K562 (cell line): ENCODE results near the gene TELO2. TPM values are rescaled to one million over a fixed set of nuclear protein-coding genes. Genes with fewer than 3 reads are reported as not detected.

Experiments
- HMGN3 ChIP-seq: IDR thresholded peaks from 2 replicates; pipeline ENCODE4 v1.6.1; 2011; ENCODE audit warnings: borderline replicate concordance, low read depth, mild to moderate bottlenecking, mixed read lengths, low read length; ENCODE audit not compliant: insufficient read length; ENCODE audit errors: extremely low read depth
- NEUROD1 ChIP-seq: fragments of 150-350 bp; IDR thresholded peaks from 2 replicates; pipeline ENCODE4 v1.6.1; 2014; ENCODE audit warnings: borderline replicate concordance, low read length, low read depth; ENCODE audit not compliant: partially characterized antibody
- NFE2L1 ChIP-seq: fragments of 450-650 bp; IDR thresholded peaks from 2 replicates; pipeline ENCODE4 v1.6.1; 2016; ENCODE audit warnings: missing genetic modification characterization, low read depth, mild to moderate bottlenecking, missing compliant biosample characterization, moderate library complexity, borderline replicate concordance
- PTBP1 ChIP-seq: fragments of 200-400 bp; formaldehyde crosslinking; IDR thresholded peaks from 2 replicates; pipeline ENCODE4 v1.6.1; 2017; ENCODE audit warnings: low read depth, low read length
- SNAPC5 ChIP-seq: fragments of 250-450 bp; sonication (Bioruptor Pico); IDR thresholded peaks from 2 replicates; pipeline ENCODE4 v1.8.0; 2021; ENCODE audit warnings: moderate library complexity, mild to moderate bottlenecking, inconsistent platforms
- TAF1 ChIP-seq: IDR thresholded peaks from 2 replicates; pipeline ENCODE4 v1.6.1; 2011; ENCODE audit warnings: mild to moderate bottlenecking, low read length, moderate library complexity; ENCODE audit not compliant: insufficient read depth, control insufficient read depth, severe bottlenecking; ENCODE audit errors: extremely low read depth
- TBP ChIP-seq: optimal IDR thresholded peaks from 2 replicates; pipeline ENCODE3; 2011; ENCODE audit warnings: low read depth, low read length, improper control_type of control experiment
- TFAP4 ChIP-seq: sonication (generic); formaldehyde crosslinking; IDR thresholded peaks from 2 replicates; pipeline ENCODE4 v1.8.0; 2022; ENCODE audit warnings: missing genetic modification reagents, mild to moderate bottlenecking, moderate library complexity, borderline replicate concordance
- ZBTB17 ChIP-seq: fragments of 450-650 bp; formaldehyde crosslinking; IDR thresholded peaks from 2 replicates; pipeline ENCODE4 v1.4.0; 2020; ENCODE audit warnings: mild to moderate bottlenecking
- ZFP1 ChIP-seq: fragments of 450-650 bp; formaldehyde crosslinking; IDR thresholded peaks from 2 replicates; pipeline ENCODE4 v1.4.0; 2020; ENCODE audit warnings: mild to moderate bottlenecking, mixed read lengths
- ZZZ3 ChIP-seq: fragments of 450-650 bp; IDR thresholded peaks from 2 replicates; pipeline ENCODE4 v1.6.1; 2016; ENCODE audit warnings: antibody characterized with exemption, mild to moderate bottlenecking, moderate library complexity
- polyA plus RNA-seq, 8 experiments: library from polyadenylated mRNA; depleted of rRNA in 4 of 8; stranded (reverse) in 5 of 8; unstranded in 3 of 8; fragments of >200 nt; fragmentation: Nextera tagmentation in 2 of 8; fragmentation: Illumina TruSeq in 1 of 8; extraction: Ambion mirVana in 2 of 8; extraction: Trizol in 1 of 8; gene quantifications; 2 replicates each; pipeline versions ENCODE4 v1.2.1 to v1.2.3, GENCODE V29; 2011 to 2014; ENCODE audit warnings: inconsistent platforms in 1 of 8, missing spikeins in 1 of 8
- total RNA-seq, 7 experiments: library from RNA; depleted of rRNA in 6 of 7; stranded (reverse); fragments of >200 nt in 6 of 7; fragmentation: Illumina TruSeq in 2 of 7; extraction: Trizol in 2 of 7; gene quantifications; 2 replicates each; pipeline versions ENCODE4 v1.2.1 to v1.2.3, GENCODE V29; 2011 to 2021; ENCODE audit warnings: low replicate concordance in 1 of 7
- TF ChIP-seq, protein P1 (sequence below), 2 experiments: fragments of 450-650 bp; formaldehyde crosslinking in 1 of 2; IDR thresholded peaks; 2 replicates each; pipeline versions ENCODE4 v1.4.0 to v1.6.1; 2014 to 2020; ENCODE audit warnings: mild to moderate bottlenecking in 2 of 2, borderline replicate concordance in 1 of 2, low read depth in 1 of 2
- TF ChIP-seq, protein P2 (sequence below): fragments of 150-350 bp; conservative IDR thresholded peaks from 2 replicates; pipeline ENCODE4 v1.6.1; 2014; ENCODE audit warnings: low read length

Gene TELO2
- total and polyA plus RNA-seq, 9 of the 15 experiments (the other 6 are each of a cell fraction or from before 2014, with no cell fraction given), result 0.51 to 91.8 (median 14.5) TPM

DNA sequence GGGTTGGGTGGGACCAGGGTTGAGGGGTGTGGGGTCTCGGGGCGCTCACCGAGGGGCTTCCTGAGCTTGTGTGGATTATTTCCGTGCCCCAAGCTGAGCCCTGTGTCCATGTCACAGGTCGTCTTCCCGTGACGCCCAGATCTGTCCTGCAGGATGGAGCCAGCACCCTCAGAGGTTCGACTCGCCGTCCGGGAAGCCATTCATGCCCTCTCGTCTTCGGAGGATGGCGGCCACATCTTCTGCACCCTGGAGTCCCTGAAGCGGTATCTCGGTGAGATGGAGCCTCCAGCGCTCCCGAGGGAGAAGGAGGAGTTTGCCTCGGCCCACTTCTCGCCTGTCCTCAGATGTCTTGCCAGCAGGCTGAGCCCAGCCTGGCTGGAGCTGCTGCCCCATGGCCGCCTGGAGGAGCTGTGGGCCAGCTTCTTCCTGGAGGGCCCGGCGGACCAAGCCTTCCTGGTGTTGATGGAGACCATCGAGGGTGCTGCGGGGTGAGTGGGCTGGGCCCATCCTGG lies 1.0 kb downstream of the TELO2 start (continued):
- TF ChIP-seq SNAPC5 (no peak), TBP (no peak), ZZZ3 (no peak), TAF1 (peak; percentile 19), ZBTB17 (CRISPR knock-in tag) (no peak), ZFP1 (CRISPR knock-in tag) (no peak), TFAP4 (CRISPR knock-in tag) (peak; percentile 10; the same call in 1 of the 2 replicates), PTBP1 (no peak), NEUROD1 (no peak), NFE2L1 (tag) (no peak), HMGN3 (no peak)
- TF ChIP-seq, protein P1, sequence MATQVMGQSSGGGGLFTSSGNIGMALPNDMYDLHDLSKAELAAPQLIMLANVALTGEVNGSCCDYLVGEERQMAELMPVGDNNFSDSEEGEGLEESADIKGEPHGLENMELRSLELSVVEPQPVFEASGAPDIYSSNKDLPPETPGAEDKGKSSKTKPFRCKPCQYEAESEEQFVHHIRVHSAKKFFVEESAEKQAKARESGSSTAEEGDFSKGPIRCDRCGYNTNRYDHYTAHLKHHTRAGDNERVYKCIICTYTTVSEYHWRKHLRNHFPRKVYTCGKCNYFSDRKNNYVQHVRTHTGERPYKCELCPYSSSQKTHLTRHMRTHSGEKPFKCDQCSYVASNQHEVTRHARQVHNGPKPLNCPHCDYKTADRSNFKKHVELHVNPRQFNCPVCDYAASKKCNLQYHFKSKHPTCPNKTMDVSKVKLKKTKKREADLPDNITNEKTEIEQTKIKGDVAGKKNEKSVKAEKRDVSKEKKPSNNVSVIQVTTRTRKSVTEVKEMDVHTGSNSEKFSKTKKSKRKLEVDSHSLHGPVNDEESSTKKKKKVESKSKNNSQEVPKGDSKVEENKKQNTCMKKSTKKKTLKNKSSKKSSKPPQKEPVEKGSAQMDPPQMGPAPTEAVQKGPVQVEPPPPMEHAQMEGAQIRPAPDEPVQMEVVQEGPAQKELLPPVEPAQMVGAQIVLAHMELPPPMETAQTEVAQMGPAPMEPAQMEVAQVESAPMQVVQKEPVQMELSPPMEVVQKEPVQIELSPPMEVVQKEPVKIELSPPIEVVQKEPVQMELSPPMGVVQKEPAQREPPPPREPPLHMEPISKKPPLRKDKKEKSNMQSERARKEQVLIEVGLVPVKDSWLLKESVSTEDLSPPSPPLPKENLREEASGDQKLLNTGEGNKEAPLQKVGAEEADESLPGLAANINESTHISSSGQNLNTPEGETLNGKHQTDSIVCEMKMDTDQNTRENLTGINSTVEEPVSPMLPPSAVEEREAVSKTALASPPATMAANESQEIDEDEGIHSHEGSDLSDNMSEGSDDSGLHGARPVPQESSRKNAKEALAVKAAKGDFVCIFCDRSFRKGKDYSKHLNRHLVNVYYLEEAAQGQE (IDR thresholded peaks at IDR 0.05; ENCODE audit: borderline replicate concordance), result 0 out of 2 replicates have a peak, but pooled peaks have one; percentile 17
- TF ChIP-seq, protein P1 (CRISPR knock-in tag; IDR thresholded peaks at IDR 0.05; ENCODE audit: low read depth), result no peak
- TF ChIP-seq, protein P2, sequence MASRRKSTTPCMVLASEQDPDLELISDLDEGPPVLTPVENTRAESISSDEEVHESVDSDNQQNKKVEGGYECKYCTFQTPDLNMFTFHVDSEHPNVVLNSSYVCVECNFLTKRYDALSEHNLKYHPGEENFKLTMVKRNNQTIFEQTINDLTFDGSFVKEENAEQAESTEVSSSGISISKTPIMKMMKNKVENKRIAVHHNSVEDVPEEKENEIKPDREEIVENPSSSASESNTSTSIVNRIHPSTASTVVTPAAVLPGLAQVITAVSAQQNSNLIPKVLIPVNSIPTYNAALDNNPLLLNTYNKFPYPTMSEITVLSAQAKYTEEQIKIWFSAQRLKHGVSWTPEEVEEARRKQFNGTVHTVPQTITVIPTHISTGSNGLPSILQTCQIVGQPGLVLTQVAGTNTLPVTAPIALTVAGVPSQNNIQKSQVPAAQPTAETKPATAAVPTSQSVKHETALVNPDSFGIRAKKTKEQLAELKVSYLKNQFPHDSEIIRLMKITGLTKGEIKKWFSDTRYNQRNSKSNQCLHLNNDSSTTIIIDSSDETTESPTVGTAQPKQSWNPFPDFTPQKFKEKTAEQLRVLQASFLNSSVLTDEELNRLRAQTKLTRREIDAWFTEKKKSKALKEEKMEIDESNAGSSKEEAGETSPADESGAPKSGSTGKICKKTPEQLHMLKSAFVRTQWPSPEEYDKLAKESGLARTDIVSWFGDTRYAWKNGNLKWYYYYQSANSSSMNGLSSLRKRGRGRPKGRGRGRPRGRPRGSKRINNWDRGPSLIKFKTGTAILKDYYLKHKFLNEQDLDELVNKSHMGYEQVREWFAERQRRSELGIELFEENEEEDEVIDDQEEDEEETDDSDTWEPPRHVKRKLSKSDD, result no peak
